GM23338 (cell line): Measurements from ENCODE around the gene RWDD3. TPM values are rescaled to one million over a fixed set of nuclear protein-coding genes. Genes with fewer than 3 reads are reported as not detected.

Experiments
- ATAC-seq: fragments of 200-7000 bp; cut with Tn5 transposase; 3 replicates; pipeline ENCODE4 v1.9.1; 2020
- DNase-seq: peaks from one replicate; pipeline ENCODE4 v3.0.0-alpha.2; 2015; ENCODE audit warnings: low spot score
- H2AFZ ChIP-seq: fragments of 200-600 bp; sonication (generic); 2 replicates; pipeline ENCODE4 v1.8.0; 2016; ENCODE audit warnings: antibody characterized with exemption, mild to moderate bottlenecking, moderate library complexity
- H3F3A ChIP-seq: fragments of 200-600 bp; sonication (generic); replicated peaks from 2 replicates; pipeline ENCODE4 v1.8.0; 2017; ENCODE audit warnings: antibody characterized with exemption, mixed run types, low read depth
- H3K27ac ChIP-seq: fragments of 200-600 bp; sonication (generic); 2 replicates; pipeline ENCODE4 v1.6.1; 2016; ENCODE audit warnings: low read depth
- H3K27me3 ChIP-seq: fragments of 200-600 bp; sonication (generic); 2 replicates; pipeline ENCODE4 v1.8.0; 2016; ENCODE audit warnings: mild to moderate bottlenecking, mixed run types, moderate library complexity; ENCODE audit not compliant: insufficient read depth
- H3K36me3 ChIP-seq: fragments of 200-600 bp; sonication (generic); 2 replicates; pipeline ENCODE4 v1.8.0; 2016; ENCODE audit warnings: mild to moderate bottlenecking; ENCODE audit not compliant: insufficient read depth
- H3K4me1 ChIP-seq: fragments of 200-600 bp; sonication (generic); 2 replicates; pipeline ENCODE4 v1.8.0; 2016; ENCODE audit warnings: mild to moderate bottlenecking, moderate library complexity; ENCODE audit not compliant: insufficient read depth
- H3K4me2 ChIP-seq: fragments of 200-600 bp; sonication (generic); 2 replicates; pipeline ENCODE4 v1.7.1; 2017; ENCODE audit warnings: mixed run types
- H3K4me3 ChIP-seq: fragments of 200-600 bp; sonication (generic); 2 replicates; pipeline ENCODE4 v1.6.1; 2016; ENCODE audit warnings: mixed run types
- H3K79me2 ChIP-seq: fragments of 200-600 bp; sonication (generic); replicated peaks from 2 replicates; pipeline ENCODE4 v1.8.0; 2017; ENCODE audit warnings: mild to moderate bottlenecking; ENCODE audit not compliant: insufficient read depth
- H3K9me2 ChIP-seq: fragments of 200-600 bp; sonication (generic); 2 replicates; pipeline ENCODE4 v1.8.0; 2017; ENCODE audit not compliant: insufficient read depth
- H4K20me1 ChIP-seq: fragments of 200-600 bp; sonication (generic); replicated peaks from 2 replicates; pipeline ENCODE4 v1.8.0; 2017; ENCODE audit warnings: mild to moderate bottlenecking; ENCODE audit not compliant: insufficient read depth
- H3K27ac Mint-ChIP-seq: 2 replicates; pipeline ENCODE4 v1.8.0; 2020; ENCODE audit warnings: inconsistent platforms, mild to moderate bottlenecking, moderate library complexity, mixed read lengths
- H3K27me3 Mint-ChIP-seq: 3 replicates; pipeline ENCODE4 v1.8.0; 2022; ENCODE audit warnings: low read depth, mild to moderate bottlenecking, moderate library complexity, mixed read lengths, inconsistent platforms; ENCODE audit not compliant: insufficient read depth, poor library complexity
- H3K36me3 Mint-ChIP-seq: 3 replicates; pipeline ENCODE4 v1.8.0; 2021; ENCODE audit warnings: low read depth, mild to moderate bottlenecking, inconsistent platforms, moderate library complexity, mixed read lengths
- H3K4me1 Mint-ChIP-seq: 3 replicates; pipeline ENCODE4 v1.8.0; 2020; ENCODE audit warnings: mild to moderate bottlenecking, inconsistent platforms, mixed read lengths
- H3K4me3 Mint-ChIP-seq: 3 replicates; pipeline ENCODE4 v1.8.0; 2021; ENCODE audit warnings: moderate library complexity, mild to moderate bottlenecking, inconsistent platforms, mixed read lengths
- H3K9me3 Mint-ChIP-seq: 3 replicates; pipeline ENCODE4 v1.8.0; 2020; ENCODE audit warnings: moderate library complexity, mild to moderate bottlenecking, inconsistent platforms, mixed read lengths
- CREB1 ChIP-seq: fragments of 250-450 bp; sonication (Bioruptor Pico); IDR thresholded peaks from 2 replicates; pipeline ENCODE4 v1.5.0; 2020; ENCODE audit warnings: low read depth, mild to moderate bottlenecking, moderate library complexity
- ETS1 ChIP-seq: IDR thresholded peaks from 2 replicates; pipeline ENCODE4 v1.6.1; 2016; ENCODE audit warnings: antibody characterized with exemption
- EZH2 ChIP-seq: fragments of 200-600 bp; sonication (generic); IDR thresholded peaks from one replicate; pipeline ENCODE4 v1.8.0; 2017; ENCODE audit warnings: antibody characterized with exemption, mild to moderate bottlenecking, low read depth; ENCODE audit not compliant: unreplicated experiment
- EZH2phosphoT487 ChIP-seq: fragments of 200-600 bp; sonication (generic); IDR thresholded peaks from one replicate; pipeline ENCODE4 v1.8.1; 2018; ENCODE audit warnings: antibody characterized with exemption; ENCODE audit not compliant: unreplicated experiment
- JUNB ChIP-seq: IDR thresholded peaks from one replicate; pipeline ENCODE4 v1.6.1; 2016; ENCODE audit warnings: antibody characterized with exemption; ENCODE audit not compliant: unreplicated experiment
- NANOG ChIP-seq: IDR thresholded peaks from 2 replicates; pipeline ENCODE4 v1.6.1; 2016; ENCODE audit warnings: antibody characterized with exemption, borderline replicate concordance
- POLR2AphosphoS5 ChIP-seq: IDR thresholded peaks from 2 replicates; pipeline ENCODE4 v1.6.1; 2016; ENCODE audit warnings: antibody characterized with exemption, low read depth
- REST ChIP-seq: IDR thresholded peaks from one replicate; pipeline ENCODE4 v1.6.1; 2018; ENCODE audit warnings: antibody characterized with exemption; ENCODE audit not compliant: unreplicated experiment
- STAT1 ChIP-seq: IDR thresholded peaks from one replicate; pipeline ENCODE4 v1.6.1; 2016; ENCODE audit warnings: antibody characterized with exemption; ENCODE audit not compliant: unreplicated experiment
- ZNF114 ChIP-seq: fragments of 250-450 bp; sonication (Bioruptor Pico); IDR thresholded peaks from 2 replicates; pipeline ENCODE4 v1.5.0; 2020; ENCODE audit warnings: mild to moderate bottlenecking, moderate library complexity
- ZNF331 ChIP-seq: fragments of 250-450 bp; sonication (Bioruptor Pico); IDR thresholded peaks from 2 replicates; pipeline ENCODE4 v1.5.0; 2020; ENCODE audit warnings: low read depth, mild to moderate bottlenecking, moderate library complexity
- ZNF462 ChIP-seq: fragments of 250-450 bp; sonication (Bioruptor Pico); IDR thresholded peaks from 2 replicates; pipeline ENCODE4 v1.5.0; 2020; ENCODE audit warnings: mild to moderate bottlenecking, moderate library complexity
- polyA plus RNA-seq: library from polyadenylated mRNA; unstranded; fragments of >200 nt; fragmentation: Nextera tagmentation; extraction: Ambion mirVana; gene quantifications from 2 replicates; pipeline ENCODE4 v1.2.1, GENCODE V29; 2016
- total RNA-seq: library from RNA; depleted of rRNA; stranded (reverse); fragments of >200 nt; shearing (Covaris generic); gene quantifications from 2 replicates; pipeline ENCODE4 v1.2.3, GENCODE V29; 2014
- TF ChIP-seq, protein P1 (sequence below), 2 experiments: fragments of 200-600 bp in 1 of 2; sonication (generic) in 1 of 2; conservative IDR thresholded peaks; 2 replicates each; pipeline versions ENCODE4 v1.5.1 to v1.6.1; 2016 to 2017; ENCODE audit warnings: antibody characterized with exemption in 2 of 2, low read depth in 2 of 2, mild to moderate bottlenecking in 2 of 2, moderate library complexity in 1 of 2

The RWDD3 gene
- total and polyA plus RNA-seq, 2 experiments from 2014 or later, result 19.3 to 50.7 TPM

GRCh38 chr1:95246511-95246910 is 12.5 kb downstream of the RWDD3 start:
- Mint-ChIP-seq H3K4me3 (peak overlapping the region; percentile 34; the same call in 1 of the 3 replicates), H3K4me1 (peaks cover 15% of the 10 kb centered on the region), H3K36me3 (peaks cover 16% of the 10 kb centered on the region), H3K27ac (peak overlapping the region; percentile 75; the same call in 1 of the 2 replicates), H3K27me3 (no peaks in the 10 kb centered on the region), H3K9me3 (peaks cover 8% of the 10 kb centered on the region)
- Histone ChIP-seq H3K9me2 (no peaks in the 10 kb centered on the region), H3K4me2 (peak overlapping the region; percentile 34; the same call in 1 of the 2 replicates), H4K20me1 (no peaks in the 10 kb centered on the region), H3K79me2 (0 out of 2 replicates have a peak, but pooled peaks cover 4% of the 10 kb centered on the region), H3K4me1 (no peaks in the 10 kb centered on the region), H3K27me3 (no peaks in the 10 kb centered on the region), H2AFZ (no peak overlapping the region), H3K36me3 (peaks cover 7% of the 10 kb centered on the region; the same call in 1 of the 2 replicates), H3K4me3 (no peak overlapping the region), H3F3A (no peaks in the 10 kb centered on the region), H3K27ac (no peak overlapping the region)
- peak; percentile 11 for DNase-seq
- no peak for ATAC-seq
- no peak for TF ChIP-seq ETS1
- no peak for TF ChIP-seq NANOG
- TF ChIP-seq, protein P1, sequence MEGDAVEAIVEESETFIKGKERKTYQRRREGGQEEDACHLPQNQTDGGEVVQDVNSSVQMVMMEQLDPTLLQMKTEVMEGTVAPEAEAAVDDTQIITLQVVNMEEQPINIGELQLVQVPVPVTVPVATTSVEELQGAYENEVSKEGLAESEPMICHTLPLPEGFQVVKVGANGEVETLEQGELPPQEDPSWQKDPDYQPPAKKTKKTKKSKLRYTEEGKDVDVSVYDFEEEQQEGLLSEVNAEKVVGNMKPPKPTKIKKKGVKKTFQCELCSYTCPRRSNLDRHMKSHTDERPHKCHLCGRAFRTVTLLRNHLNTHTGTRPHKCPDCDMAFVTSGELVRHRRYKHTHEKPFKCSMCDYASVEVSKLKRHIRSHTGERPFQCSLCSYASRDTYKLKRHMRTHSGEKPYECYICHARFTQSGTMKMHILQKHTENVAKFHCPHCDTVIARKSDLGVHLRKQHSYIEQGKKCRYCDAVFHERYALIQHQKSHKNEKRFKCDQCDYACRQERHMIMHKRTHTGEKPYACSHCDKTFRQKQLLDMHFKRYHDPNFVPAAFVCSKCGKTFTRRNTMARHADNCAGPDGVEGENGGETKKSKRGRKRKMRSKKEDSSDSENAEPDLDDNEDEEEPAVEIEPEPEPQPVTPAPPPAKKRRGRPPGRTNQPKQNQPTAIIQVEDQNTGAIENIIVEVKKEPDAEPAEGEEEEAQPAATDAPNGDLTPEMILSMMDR (conservative IDR thresholded peaks at IDR 0.05; ENCODE audit: low read depth in 2 of 2), result no peak
- TF ChIP-seq REST, result no peak
- no peak for TF ChIP-seq POLR2AphosphoS5
- no peak for TF ChIP-seq ZNF114 (CRISPR knock-in tag)
- no peak for TF ChIP-seq EZH2phosphoT487
- no peak for TF ChIP-seq JUNB
- TF ChIP-seq EZH2, result no peak
- no peak for TF ChIP-seq ZNF331 (CRISPR knock-in tag)
- TF ChIP-seq STAT1, result no peak
- TF ChIP-seq CREB1 (CRISPR knock-in tag), result no peak
- no peak for TF ChIP-seq ZNF462
